Fibroblast of lung (primary cell): ENCODE measurements around the gene HOXA9. TPM values are rescaled to one million over a fixed set of nuclear protein-coding genes. Genes with fewer than 3 reads are reported as not detected.

Experiments used
- DNase-seq, 2 donors: peaks; one replicate each; pipeline versions ENCODE4 v3.0.0 to v3.0.0-alpha.2; 2010; ENCODE audit warnings: low read depth in 2 of 2
- H2AFZ ChIP-seq: 2 replicates; pipeline ENCODE4 v1.5.1; 2012; ENCODE audit warnings: low read length, control low read depth, inconsistent platforms
- H3K27ac ChIP-seq: 2 replicates; pipeline ENCODE4 v1.5.1; 2011; ENCODE audit warnings: low read length, control low read depth; ENCODE audit not compliant: insufficient read depth
- H3K27me3 ChIP-seq: 2 replicates; pipeline ENCODE4 v1.5.1; 2011; ENCODE audit warnings: mild to moderate bottlenecking, low read length; ENCODE audit not compliant: control insufficient read depth, insufficient read depth
- H3K36me3 ChIP-seq: 2 replicates; pipeline ENCODE4 v1.5.1; 2011; ENCODE audit warnings: low read length; ENCODE audit not compliant: control insufficient read depth, insufficient read depth
- H3K4me1 ChIP-seq: 2 replicates; pipeline ENCODE4 v1.5.1; 2011; ENCODE audit warnings: low read length; ENCODE audit not compliant: control insufficient read depth, insufficient read depth; ENCODE audit errors: extremely low read depth
- H3K4me2 ChIP-seq: 2 replicates; pipeline ENCODE4 v1.5.1; 2011; ENCODE audit warnings: low read length, control low read depth; ENCODE audit not compliant: insufficient read depth; ENCODE audit errors: extremely low read depth
- H3K4me3 ChIP-seq, 4 experiments: fragments of 200-600 bp in 1 of 4; sonication (generic) in 1 of 4; replicated peaks in 1 of 4; 2 replicates each; pipeline ENCODE4 v1.5.1; 2011 to 2016; ENCODE audit warnings: low read length in 4 of 4, low read depth in 3 of 4, mild to moderate bottlenecking in 3 of 4, control low read depth in 2 of 4, inconsistent platforms in 1 of 4, mixed read lengths in 1 of 4; ENCODE audit not compliant: insufficient read depth in 1 of 4; ENCODE audit errors: control extremely low read depth in 1 of 4
- H3K79me2 ChIP-seq: 2 replicates; pipeline ENCODE4 v1.5.1; 2012; ENCODE audit warnings: mild to moderate bottlenecking, low read length, inconsistent platforms; ENCODE audit not compliant: control insufficient read depth, insufficient read depth
- H3K9ac ChIP-seq: 2 replicates; pipeline ENCODE4 v1.5.1; 2011; ENCODE audit warnings: mild to moderate bottlenecking, low read length, control low read depth; ENCODE audit not compliant: insufficient read depth
- H3K9me3 ChIP-seq: 2 replicates; pipeline ENCODE4 v1.5.1; 2012; ENCODE audit warnings: low read depth, low read length; ENCODE audit not compliant: control insufficient read depth, insufficient read depth
- H4K20me1 ChIP-seq: 2 replicates; pipeline ENCODE4 v1.5.1; 2011; ENCODE audit warnings: low read length; ENCODE audit not compliant: control insufficient read depth, insufficient read depth; ENCODE audit errors: extremely low read depth
- CTCF ChIP-seq, 2 donors: IDR thresholded peaks in 1 of 2; conservative IDR thresholded peaks in 1 of 2; 1 replicate in 1 of 2; 2 replicates in 1 of 2; pipeline ENCODE4 v1.5.1; 2011 to 2012; ENCODE audit warnings: low read length in 2 of 2, control low read depth in 1 of 2, inconsistent platforms in 1 of 2, low read depth in 1 of 2, mild to moderate bottlenecking in 1 of 2
- EZH2 ChIP-seq: IDR thresholded peaks from 2 replicates; pipeline ENCODE4 v1.5.1; 2012; ENCODE audit warnings: low read length, control low read depth, mild to moderate bottlenecking; ENCODE audit errors: missing control alignments
- polyA plus RNA-seq, 2 donors: library from polyadenylated mRNA; depleted of rRNA in 1 of 2; stranded (reverse) in 1 of 2; unstranded in 1 of 2; fragments of >200 nt; gene quantifications; 2 replicates each; pipeline ENCODE4 v1.2.1, GENCODE V29; 2011 to 2012; ENCODE audit warnings: missing spikeins in 1 of 2
- total RNA-seq: library from RNA; depleted of rRNA; stranded (reverse); fragments of >200 nt; gene quantifications from 2 replicates; pipeline ENCODE4 v1.2.1, GENCODE V29; 2014

Gene HOXA9
- total and polyA plus RNA-seq, 2 donors (not counting 1 experiment from before 2014, with no cell fraction given), result 0.08 TPM; not detected in 1

GRCh38 chr7:27208998-27209397 lies 43.7 kb upstream of the HOXA9 start:
- H3K4me3 ChIP-seq, result no peak overlapping the region
- H3K4me2 ChIP-seq, result no peak overlapping the region
- H3K27ac ChIP-seq, result no peak overlapping the region
- DNase-seq, result no peak
- H3K9me3 ChIP-seq, result no peaks in the 10 kb centered on the region
- peaks cover 84% of the 10 kb centered on the region for H3K27me3 ChIP-seq
- H3K9ac ChIP-seq, result no peak overlapping the region
- no peak overlapping the region for H2AFZ ChIP-seq
- TF ChIP-seq EZH2, result no peak
- TF ChIP-seq CTCF (conservative IDR thresholded peaks at IDR 0.05 in 1 of 2, IDR thresholded peaks at IDR 0.05 in 1 of 2; ENCODE audit: low read depth in 1 of 2, low read length in 2 of 2), result no peak
- peaks cover 2% of the 10 kb centered on the region for H3K4me1 ChIP-seq
- no peaks in the 10 kb centered on the region for H3K79me2 ChIP-seq
- no peaks in the 10 kb centered on the region for H4K20me1 ChIP-seq
- no peaks in the 10 kb centered on the region for H3K36me3 ChIP-seq

- Histone ChIP-seq H3K4me3 (no peak overlapping the region), H3K27ac (no peak overlapping the region), H2AFZ (no peak overlapping the region), H3K4me2 (no peak overlapping the region), H3K36me3 (no peaks in the 10 kb centered on the region), H3K9ac (no peak overlapping the region), H3K4me1 (peaks cover 2% of the 10 kb centered on the region), H3K79me2 (no peaks in the 10 kb centered on the region), H3K9me3 (no peaks in the 10 kb centered on the region), H3K27me3 (peaks cover 87% of the 10 kb centered on the region), H4K20me1 (no peaks in the 10 kb centered on the region)
- DNase-seq, result no peak
- TF ChIP-seq CTCF (conservative IDR thresholded peaks at IDR 0.05 in 1 of 2, IDR thresholded peaks at IDR 0.05 in 1 of 2; ENCODE audit: low read depth in 1 of 2, low read length in 2 of 2) (no peak), EZH2 (no peak)
Observed at GRCh38 chr7:27207348-27207985, 42.1 kb upstream of the HOXA9 start.

- Histone ChIP-seq H3K36me3 (no peaks in the 10 kb centered on the region), H3K4me3 (no peak overlapping the region), H3K9me3 (no peaks in the 10 kb centered on the region), H3K27me3 (peaks cover 88% of the 10 kb centered on the region), H3K4me1 (peaks cover 2% of the 10 kb centered on the region), H2AFZ (no peak overlapping the region), H4K20me1 (no peaks in the 10 kb centered on the region), H3K4me2 (no peak overlapping the region), H3K79me2 (no peaks in the 10 kb centered on the region), H3K27ac (no peak overlapping the region), H3K9ac (no peak overlapping the region)
- no peak for DNase-seq
- no peak for TF ChIP-seq CTCF (conservative IDR thresholded peaks at IDR 0.05 in 1 of 2, IDR thresholded peaks at IDR 0.05 in 1 of 2; ENCODE audit: low read depth in 1 of 2, low read length in 2 of 2)
- peak; percentile 95 for TF ChIP-seq EZH2
Observed at GRCh38 chr7:27205325-27206280, 40.3 kb upstream of the HOXA9 start.
